GM23338 (cell line): Measurements from ENCODE around the gene HS6ST3.

Experiments used
- CREB1 ChIP-seq: fragments of 250-450 bp; sonication (Bioruptor Pico); IDR thresholded peaks from 2 replicates; pipeline ENCODE4 v1.5.0; 2020; ENCODE audit warnings: low read depth, mild to moderate bottlenecking, moderate library complexity
- CTCF ChIP-seq, 2 experiments: fragments of 200-600 bp in 1 of 2; sonication (generic) in 1 of 2; conservative IDR thresholded peaks; 2 replicates each; pipeline versions ENCODE4 v1.5.1 to v1.6.1; 2016 to 2017; ENCODE audit warnings: antibody characterized with exemption in 2 of 2, low read depth in 2 of 2, mild to moderate bottlenecking in 2 of 2, moderate library complexity in 1 of 2
- ETS1 ChIP-seq: IDR thresholded peaks from 2 replicates; pipeline ENCODE4 v1.6.1; 2016; ENCODE audit warnings: antibody characterized with exemption
- EZH2 ChIP-seq: fragments of 200-600 bp; sonication (generic); IDR thresholded peaks from one replicate; pipeline ENCODE4 v1.8.0; 2017; ENCODE audit warnings: antibody characterized with exemption, mild to moderate bottlenecking, low read depth; ENCODE audit not compliant: unreplicated experiment
- EZH2phosphoT487 ChIP-seq: fragments of 200-600 bp; sonication (generic); IDR thresholded peaks from one replicate; pipeline ENCODE4 v1.8.1; 2018; ENCODE audit warnings: antibody characterized with exemption; ENCODE audit not compliant: unreplicated experiment
- JUNB ChIP-seq: IDR thresholded peaks from one replicate; pipeline ENCODE4 v1.6.1; 2016; ENCODE audit warnings: antibody characterized with exemption; ENCODE audit not compliant: unreplicated experiment
- NANOG ChIP-seq: IDR thresholded peaks from 2 replicates; pipeline ENCODE4 v1.6.1; 2016; ENCODE audit warnings: antibody characterized with exemption, borderline replicate concordance
- POLR2AphosphoS5 ChIP-seq: IDR thresholded peaks from 2 replicates; pipeline ENCODE4 v1.6.1; 2016; ENCODE audit warnings: antibody characterized with exemption, low read depth
- STAT1 ChIP-seq: IDR thresholded peaks from one replicate; pipeline ENCODE4 v1.6.1; 2016; ENCODE audit warnings: antibody characterized with exemption; ENCODE audit not compliant: unreplicated experiment
- ZNF114 ChIP-seq: fragments of 250-450 bp; sonication (Bioruptor Pico); IDR thresholded peaks from 2 replicates; pipeline ENCODE4 v1.5.0; 2020; ENCODE audit warnings: mild to moderate bottlenecking, moderate library complexity
- ZNF331 ChIP-seq: fragments of 250-450 bp; sonication (Bioruptor Pico); IDR thresholded peaks from 2 replicates; pipeline ENCODE4 v1.5.0; 2020; ENCODE audit warnings: low read depth, mild to moderate bottlenecking, moderate library complexity
- TF ChIP-seq, protein P1 (sequence below): IDR thresholded peaks from one replicate; pipeline ENCODE4 v1.6.1; 2018; ENCODE audit warnings: antibody characterized with exemption; ENCODE audit not compliant: unreplicated experiment

DNA sequence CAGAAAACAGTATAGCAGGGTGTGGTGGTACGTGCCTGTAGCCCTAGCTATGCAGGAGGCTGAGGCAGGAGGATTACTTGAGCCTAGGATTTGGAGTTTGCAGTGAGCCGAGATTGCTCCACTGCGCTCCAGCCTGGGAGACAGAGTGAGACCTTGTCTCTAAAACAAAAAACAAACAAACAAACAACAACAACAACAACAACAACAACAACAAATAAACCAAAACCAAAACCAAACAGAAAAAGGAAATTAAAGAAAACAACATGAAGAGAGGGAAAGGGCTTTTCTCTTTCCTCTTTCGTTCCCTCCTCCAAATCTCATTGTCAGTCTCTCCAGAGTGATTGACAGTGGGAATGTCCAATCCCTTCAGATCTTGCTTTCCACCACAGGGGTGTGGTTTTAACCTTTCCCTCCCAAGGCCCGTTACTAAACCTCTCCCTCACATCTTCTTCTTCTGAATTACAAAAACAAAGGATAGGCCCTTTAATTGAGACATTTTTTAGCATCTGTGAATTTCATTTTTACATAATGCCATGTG is 341.2 kb downstream of the HS6ST3 start:
- TF ChIP-seq STAT1 = no peak
- no peak for TF ChIP-seq CTCF (conservative IDR thresholded peaks at IDR 0.05; ENCODE audit: low read depth in 2 of 2)
- TF ChIP-seq EZH2 = no peak
- TF ChIP-seq CREB1 (CRISPR knock-in tag) = no peak
- TF ChIP-seq EZH2phosphoT487 = no peak
- no peak for TF ChIP-seq POLR2AphosphoS5
- TF ChIP-seq, protein P1, sequence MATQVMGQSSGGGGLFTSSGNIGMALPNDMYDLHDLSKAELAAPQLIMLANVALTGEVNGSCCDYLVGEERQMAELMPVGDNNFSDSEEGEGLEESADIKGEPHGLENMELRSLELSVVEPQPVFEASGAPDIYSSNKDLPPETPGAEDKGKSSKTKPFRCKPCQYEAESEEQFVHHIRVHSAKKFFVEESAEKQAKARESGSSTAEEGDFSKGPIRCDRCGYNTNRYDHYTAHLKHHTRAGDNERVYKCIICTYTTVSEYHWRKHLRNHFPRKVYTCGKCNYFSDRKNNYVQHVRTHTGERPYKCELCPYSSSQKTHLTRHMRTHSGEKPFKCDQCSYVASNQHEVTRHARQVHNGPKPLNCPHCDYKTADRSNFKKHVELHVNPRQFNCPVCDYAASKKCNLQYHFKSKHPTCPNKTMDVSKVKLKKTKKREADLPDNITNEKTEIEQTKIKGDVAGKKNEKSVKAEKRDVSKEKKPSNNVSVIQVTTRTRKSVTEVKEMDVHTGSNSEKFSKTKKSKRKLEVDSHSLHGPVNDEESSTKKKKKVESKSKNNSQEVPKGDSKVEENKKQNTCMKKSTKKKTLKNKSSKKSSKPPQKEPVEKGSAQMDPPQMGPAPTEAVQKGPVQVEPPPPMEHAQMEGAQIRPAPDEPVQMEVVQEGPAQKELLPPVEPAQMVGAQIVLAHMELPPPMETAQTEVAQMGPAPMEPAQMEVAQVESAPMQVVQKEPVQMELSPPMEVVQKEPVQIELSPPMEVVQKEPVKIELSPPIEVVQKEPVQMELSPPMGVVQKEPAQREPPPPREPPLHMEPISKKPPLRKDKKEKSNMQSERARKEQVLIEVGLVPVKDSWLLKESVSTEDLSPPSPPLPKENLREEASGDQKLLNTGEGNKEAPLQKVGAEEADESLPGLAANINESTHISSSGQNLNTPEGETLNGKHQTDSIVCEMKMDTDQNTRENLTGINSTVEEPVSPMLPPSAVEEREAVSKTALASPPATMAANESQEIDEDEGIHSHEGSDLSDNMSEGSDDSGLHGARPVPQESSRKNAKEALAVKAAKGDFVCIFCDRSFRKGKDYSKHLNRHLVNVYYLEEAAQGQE = no peak
- TF ChIP-seq JUNB = no peak
- TF ChIP-seq NANOG = no peak
- no peak for TF ChIP-seq ZNF114 (CRISPR knock-in tag)
- no peak for TF ChIP-seq ETS1
- TF ChIP-seq ZNF331 (CRISPR knock-in tag) = no peak
